Measurements from ENCODE around the gene TCERG1L. TPM values are rescaled to one million over a fixed set of nuclear protein-coding genes. Genes with fewer than 3 reads are reported as not detected.

The TCERG1L gene
- total RNA-seq, 1 experiment from 2014 or later = 1.5 TPM

DNA sequence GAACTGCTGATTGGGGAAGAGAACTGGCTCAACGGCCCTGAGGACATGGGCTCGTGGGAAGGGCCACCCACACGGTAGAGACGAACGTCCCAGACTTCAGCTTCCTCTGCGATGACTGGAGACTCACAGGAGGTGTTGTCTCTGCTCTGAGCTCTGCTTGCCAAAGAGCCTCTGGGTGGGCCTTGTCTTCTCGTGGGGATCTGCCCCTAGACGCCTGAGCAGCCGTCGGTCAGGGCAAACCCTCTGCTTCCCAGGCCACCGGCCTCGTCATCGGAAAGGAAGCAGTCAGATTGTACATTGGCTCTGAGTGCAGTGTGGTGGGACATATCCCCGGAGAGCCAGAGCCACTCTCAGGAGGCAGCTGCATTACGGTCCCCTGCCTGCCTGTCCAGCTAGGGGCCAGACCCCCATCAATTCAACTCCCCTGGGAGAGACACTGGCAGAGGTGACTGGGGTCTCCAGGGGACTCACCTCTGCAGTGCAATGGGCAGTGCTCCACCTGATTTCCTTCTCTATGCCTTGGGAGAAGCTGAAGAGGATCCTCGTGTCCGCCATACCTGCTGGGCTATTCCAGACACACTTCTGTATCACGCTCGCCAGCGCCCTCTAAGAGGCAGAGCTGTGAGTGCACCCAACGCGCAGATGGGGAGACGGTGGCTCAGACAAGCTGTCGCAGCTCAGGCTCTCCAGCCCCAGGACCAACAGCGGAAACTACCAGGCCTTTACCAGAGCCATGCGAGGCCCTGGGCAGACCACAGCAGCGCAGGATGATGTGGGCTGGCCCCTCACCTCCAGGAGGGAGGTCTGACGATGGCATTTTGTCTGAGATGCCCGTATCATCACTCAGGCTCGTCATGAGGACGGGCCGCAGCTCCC is 227.4 kb downstream of the TCERG1L start:
- H3K4me3 Mint-ChIP-seq = no peak overlapping the region
- ChIA-PET CTCF (interaction anchor here (0.8 to 1.8 kb wide), 10 partner anchors 10 to 791 kb away, joined by 3 to 7 read pairs (median 4); no protein-coding TSS in a partner anchor), POLR2A (no interaction called here)
- ATAC-seq = peak; percentile 89
- H3K9me3 Mint-ChIP-seq = peaks cover 62% of the 10 kb centered on the region
- TF ChIP-seq MAX (CRISPR knock-in tag; IDR thresholded peaks at IDR 0.05) = peak; percentile 53; the same call in 1 of the 2 replicates
- TF ChIP-seq ATF3 (CRISPR knock-in tag; conservative IDR thresholded peaks at IDR 0.05) = no peak
- H3K27me3 Mint-ChIP-seq (ENCODE audit: low read depth) = peaks cover 6% of the 10 kb centered on the region
- no peaks in the 10 kb centered on the region for H3K4me1 Mint-ChIP-seq
- H3K36me3 Mint-ChIP-seq = peaks cover 78% of the 10 kb centered on the region
- DNase-seq (ENCODE audit: low spot score) = peak; percentile 45
- no peak overlapping the region for H3K27ac Mint-ChIP-seq

DNA sequence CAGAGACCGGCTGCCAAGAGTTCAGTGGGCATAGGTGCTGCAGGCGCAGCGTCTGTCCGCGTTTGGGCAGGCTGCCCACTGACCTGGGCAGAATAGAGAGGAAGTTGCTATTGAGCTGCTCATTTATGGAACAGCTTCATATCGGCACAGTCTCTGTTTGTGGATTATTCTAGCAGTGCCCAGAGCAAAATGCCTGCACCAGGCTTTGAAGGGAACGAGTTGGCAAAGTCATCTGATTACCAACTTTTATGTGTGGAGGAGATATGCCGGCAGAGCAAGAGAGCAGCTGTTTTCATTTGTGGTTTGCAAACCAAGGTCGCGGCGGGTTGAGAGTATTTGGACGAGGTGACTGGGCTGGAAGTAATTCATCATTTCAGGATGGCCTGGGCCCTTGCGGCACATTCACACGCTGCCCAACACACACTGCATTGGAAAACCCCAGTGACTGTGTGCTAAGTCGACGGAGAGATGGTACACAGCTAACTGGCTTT is 228.5 kb downstream of the TCERG1L start:
- DNase-seq (ENCODE audit: low spot score) = no peak
- peaks cover 75% of the 10 kb centered on the region for H3K36me3 Mint-ChIP-seq
- CTCF ChIA-PET = no interaction called here
- no peaks in the 10 kb centered on the region for H3K4me1 Mint-ChIP-seq
- peaks cover 6% of the 10 kb centered on the region for H3K27me3 Mint-ChIP-seq (ENCODE audit: low read depth)
- TF ChIP-seq GRHL2 (CRISPR knock-in tag; IDR thresholded peaks at IDR 0.05; ENCODE audit: insufficient replicate concordance, severe bottlenecking) (no peak), GABPB1 (CRISPR knock-in tag; IDR thresholded peaks at IDR 0.05) (no peak), NFATC4 (CRISPR knock-in tag; IDR thresholded peaks at IDR 0.05) (no peak), SOX15 (CRISPR knock-in tag; IDR thresholded peaks at IDR 0.05) (no peak), PRRX2 (CRISPR knock-in tag; IDR thresholded peaks at IDR 0.05) (no peak), JAZF1 (CRISPR knock-in tag; IDR thresholded peaks at IDR 0.05) (no peak), NFE2L1 (CRISPR knock-in tag; IDR thresholded peaks at IDR 0.05) (no peak)
- ATAC-seq = no peak
- H3K9me3 Mint-ChIP-seq = peaks cover 58% of the 10 kb centered on the region
- POLR2A ChIA-PET = no interaction called here
- H3K27ac Mint-ChIP-seq = no peak overlapping the region
- H3K4me3 Mint-ChIP-seq = no peak overlapping the region

GRCh38 chr10:131082201-131082850 is 229.2 kb downstream of the TCERG1L start:
- H3K9me3 Mint-ChIP-seq = peaks cover 56% of the 10 kb centered on the region
- H3K27me3 Mint-ChIP-seq (ENCODE audit: low read depth) = peaks cover 6% of the 10 kb centered on the region
- ATAC-seq (no peak), DNase-seq (ENCODE audit: low spot score) (no peak)
- no peaks in the 10 kb centered on the region for H3K4me1 Mint-ChIP-seq
- H3K4me3 Mint-ChIP-seq = no peak overlapping the region
- TF ChIP-seq ELF4 (CRISPR knock-in tag; IDR thresholded peaks at IDR 0.05; ENCODE audit: low read depth) (no peak), TEAD1 (CRISPR knock-in tag; IDR thresholded peaks at IDR 0.05) (no peak), MLX (CRISPR knock-in tag; IDR thresholded peaks at IDR 0.05) (no peak), HMGA2 (CRISPR knock-in tag; IDR thresholded peaks at IDR 0.05) (no peak), FOXJ3 (CRISPR knock-in tag; IDR thresholded peaks at IDR 0.05; ENCODE audit: borderline replicate concordance) (no peak), CDX4 (CRISPR knock-in tag; IDR thresholded peaks at IDR 0.05; ENCODE audit: borderline replicate concordance) (no peak), ZNF317 (CRISPR knock-in tag; IDR thresholded peaks at IDR 0.05; ENCODE audit: borderline replicate concordance, low read depth) (no peak), RELA (CRISPR knock-in tag; IDR thresholded peaks at IDR 0.05; ENCODE audit: borderline replicate concordance) (no peak), KAT7 (CRISPR knock-in tag; IDR thresholded peaks at IDR 0.05; ENCODE audit: borderline replicate concordance) (no peak), ATF6 (CRISPR knock-in tag; IDR thresholded peaks at IDR 0.05) (no peak), MAX (CRISPR knock-in tag; IDR thresholded peaks at IDR 0.05) (no peak)
- TF ChIP-seq, protein P1, sequence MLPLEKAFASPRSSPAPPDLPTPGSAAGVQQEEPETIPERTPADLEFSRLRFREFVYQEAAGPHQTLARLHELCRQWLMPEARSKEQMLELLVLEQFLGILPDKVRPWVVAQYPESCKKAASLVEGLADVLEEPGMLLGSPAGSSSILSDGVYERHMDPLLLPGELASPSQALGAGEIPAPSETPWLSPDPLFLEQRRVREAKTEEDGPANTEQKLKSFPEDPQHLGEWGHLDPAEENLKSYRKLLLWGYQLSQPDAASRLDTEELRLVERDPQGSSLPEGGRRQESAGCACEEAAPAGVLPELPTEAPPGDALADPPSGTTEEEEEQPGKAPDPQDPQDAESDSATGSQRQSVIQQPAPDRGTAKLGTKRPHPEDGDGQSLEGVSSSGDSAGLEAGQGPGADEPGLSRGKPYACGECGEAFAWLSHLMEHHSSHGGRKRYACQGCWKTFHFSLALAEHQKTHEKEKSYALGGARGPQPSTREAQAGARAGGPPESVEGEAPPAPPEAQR (CRISPR knock-in tag; IDR thresholded peaks at IDR 0.05) = no peak
- H3K36me3 Mint-ChIP-seq = peaks cover 79% of the 10 kb centered on the region
- no peak overlapping the region for H3K27ac Mint-ChIP-seq
- POLR2A ChIA-PET = no interaction called here
- CTCF ChIA-PET = no interaction called here

Data from WTC11 (cell line).